GM21447 (cell line): ENCODE results near the gene AHNAK2.

ENCODE experiments used
- ATAC-seq: cut with Tn5 transposase; IDR thresholded peaks from one replicate; pipeline ENCODE4 v1.9.1; 2021; ENCODE audit not compliant: unreplicated experiment

Gene AHNAK2

DNA sequence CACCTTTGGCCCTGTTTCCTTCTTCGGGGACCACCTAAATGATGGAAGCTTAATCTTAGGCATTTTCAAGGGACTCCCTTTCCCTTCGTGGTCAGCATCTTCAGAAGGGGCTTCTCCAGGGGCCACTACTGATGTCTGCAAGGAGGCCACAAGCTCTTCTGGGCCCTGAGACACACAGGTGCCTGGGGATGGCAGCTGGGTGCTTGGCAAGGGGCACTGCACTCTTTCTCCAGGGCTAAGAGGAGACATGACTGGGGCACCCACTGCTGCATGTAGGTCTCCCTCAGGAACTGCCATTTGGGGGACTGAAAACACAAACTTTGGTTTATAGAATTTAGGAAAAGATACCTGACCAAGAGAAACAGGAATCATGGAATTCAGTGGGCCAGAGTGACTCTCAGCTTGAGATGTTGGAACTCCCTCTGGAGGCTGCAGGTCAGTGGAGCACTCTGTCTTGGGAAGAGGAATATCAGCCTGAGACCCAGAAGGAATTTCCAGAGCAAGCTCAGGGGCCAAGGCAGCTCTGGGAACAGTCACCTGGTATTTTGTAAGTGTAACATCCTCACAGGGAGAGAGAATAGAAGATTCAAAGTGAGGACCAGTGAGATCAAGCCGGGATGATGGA, 37.5 kb downstream of the AHNAK2 start:
- ATAC-seq = no peak

DNA sequence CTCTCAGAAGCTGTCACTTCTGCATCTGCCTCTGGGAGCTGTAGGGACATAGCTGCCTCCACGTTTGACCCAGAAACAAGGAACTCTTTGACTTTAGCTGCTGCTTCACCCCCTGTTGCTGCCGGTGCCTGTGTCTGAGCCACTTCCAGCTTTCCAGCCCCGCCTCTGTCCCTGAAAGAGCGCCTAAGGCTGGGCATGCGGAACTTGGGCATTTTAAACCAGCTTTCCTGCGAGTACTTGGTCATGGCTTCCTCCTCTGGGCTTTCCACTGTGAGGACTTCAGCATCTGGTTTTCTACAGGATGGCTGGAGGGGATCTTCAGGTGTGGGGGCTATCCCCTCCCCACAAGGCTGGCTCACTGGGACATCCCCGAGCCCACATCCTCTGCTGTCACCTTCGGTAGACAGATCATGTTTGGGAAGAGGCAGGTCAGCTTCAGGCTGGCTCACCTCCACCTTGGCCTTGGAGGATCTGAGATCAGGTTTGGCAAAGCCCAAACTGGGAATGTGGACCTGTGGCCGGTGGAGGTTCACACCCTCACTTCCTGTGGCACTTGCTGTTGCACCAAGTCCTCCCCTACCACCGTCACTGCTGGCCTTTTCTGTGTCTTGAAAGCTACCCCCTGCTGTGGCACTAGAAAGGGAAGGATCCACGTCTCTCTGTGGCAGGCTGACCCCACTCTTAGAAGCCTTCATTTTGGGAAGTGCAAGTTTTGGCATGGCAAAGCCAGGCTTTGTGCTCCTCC, 38.3 kb downstream of the AHNAK2 start:
- ATAC-seq = no peak

GRCh38 chr14:104938960-104939359, 39.2 kb downstream of the AHNAK2 start:
- no peak for ATAC-seq

GRCh38 chr14:104938436-104938835, 39.7 kb downstream of the AHNAK2 start:
- ATAC-seq = no peak

GRCh38 chr14:104937694-104938365, 40.3 kb downstream of the AHNAK2 start:
- ATAC-seq = no peak

GRCh38 chr14:104937161-104937560, 41.0 kb downstream of the AHNAK2 start:
- no peak for ATAC-seq

- ATAC-seq = no peak
Measured at GRCh38 chr14:104936361-104937155, 41.6 kb downstream of the AHNAK2 start.

- ATAC-seq = no peak
Measured at GRCh38 chr14:104935955-104936354, 42.2 kb downstream of the AHNAK2 start.

- ATAC-seq = no peak
Measured at GRCh38 chr14:104935026-104935650, 43.0 kb downstream of the AHNAK2 start.

GRCh38 chr14:104933746-104934733, 44.1 kb downstream of the AHNAK2 start:
- ATAC-seq = no peak

DNA sequence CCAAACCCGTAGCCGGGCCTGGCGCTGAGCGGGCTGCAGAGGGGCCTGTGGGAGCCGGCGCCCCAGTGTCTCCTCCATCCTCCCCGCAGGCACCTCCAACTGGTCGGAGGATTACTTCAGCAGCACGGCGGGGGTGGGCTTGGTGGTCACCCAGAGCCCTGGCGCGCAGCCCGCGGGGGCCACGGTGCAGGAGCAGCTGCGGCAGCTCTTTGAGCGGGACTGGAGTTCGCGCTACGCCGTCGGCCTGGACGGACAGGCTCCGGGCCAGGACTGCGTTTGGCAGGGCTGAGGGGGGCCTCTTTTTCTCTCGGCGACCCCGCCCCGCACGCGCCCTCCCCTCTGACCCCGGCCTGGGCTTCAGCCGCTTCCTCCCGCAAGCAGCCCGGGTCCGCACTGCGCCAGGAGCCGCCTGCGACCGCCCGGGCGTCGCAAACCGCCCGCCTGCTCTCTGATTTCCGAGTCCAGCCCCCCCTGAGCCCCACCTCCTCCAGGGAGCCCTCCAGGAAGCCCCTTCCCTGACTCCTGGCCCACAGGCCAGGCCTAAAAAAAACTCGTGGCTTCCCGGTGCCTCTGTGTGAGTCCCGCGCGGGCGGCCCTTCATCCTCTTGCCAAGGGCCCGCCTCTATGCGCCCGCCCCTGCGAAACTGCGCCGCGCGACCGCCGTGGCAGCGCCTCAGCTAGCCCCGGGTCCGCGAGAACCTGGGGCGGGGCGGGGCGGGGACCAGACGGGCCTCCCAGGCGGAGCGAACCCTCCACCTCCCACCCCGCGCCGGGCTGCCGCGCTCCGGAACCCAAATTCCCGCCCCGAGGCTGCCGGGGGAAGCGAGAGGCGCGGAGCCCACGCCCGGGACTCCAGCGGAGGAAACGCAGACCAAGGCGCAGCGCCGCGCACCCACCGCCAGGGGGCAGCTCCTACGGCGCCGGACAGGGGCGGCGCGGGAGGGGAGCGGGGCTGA, 45.2 kb downstream of the AHNAK2 start:
- ATAC-seq = no peak

DNA sequence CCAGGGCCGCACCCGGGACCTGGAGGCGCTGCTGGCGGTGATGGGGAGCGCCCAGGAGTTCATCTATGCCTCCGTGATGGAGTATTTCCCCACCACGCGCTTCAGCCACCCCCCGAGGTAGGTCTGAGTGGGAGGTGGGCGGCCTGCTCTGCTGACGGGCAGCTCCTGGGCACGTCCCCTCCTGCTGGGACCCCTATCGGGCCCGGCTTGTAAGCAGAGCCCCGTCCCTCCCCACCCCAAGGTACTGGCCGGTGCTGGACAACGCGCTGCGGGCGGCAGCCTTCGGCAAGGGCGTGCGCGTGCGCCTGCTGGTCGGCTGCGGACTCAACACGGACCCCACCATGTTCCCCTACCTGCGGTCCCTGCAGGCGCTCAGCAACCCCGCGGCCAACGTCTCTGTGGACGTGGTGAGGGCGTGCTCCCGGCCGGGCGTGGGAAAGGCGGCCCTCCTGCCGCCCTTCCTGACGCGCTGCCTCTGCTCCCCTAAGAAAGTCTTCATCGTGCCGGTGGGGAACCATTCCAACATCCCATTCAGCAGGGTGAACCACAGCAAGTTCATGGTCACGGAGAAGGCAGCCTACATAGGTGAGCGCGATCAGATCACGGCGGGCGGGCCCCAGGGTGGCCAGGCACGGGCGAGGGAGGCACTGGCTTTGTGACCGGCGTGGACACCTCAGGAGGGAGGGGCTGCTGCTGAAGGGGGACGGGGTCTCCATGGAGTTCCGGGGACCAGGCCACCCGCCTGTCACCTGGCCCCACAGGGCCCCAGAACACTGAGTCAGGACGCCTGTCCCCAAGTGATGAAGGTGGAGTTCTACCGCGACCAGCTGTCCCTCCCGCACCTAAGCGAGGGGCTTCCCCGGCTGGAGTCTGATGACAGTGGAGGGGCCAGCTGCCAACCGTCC, 46.2 kb downstream of the AHNAK2 start:
- ATAC-seq = no peak

- no peak for ATAC-seq
Measured at GRCh38 chr14:104931304-104931770, 46.8 kb downstream of the AHNAK2 start.

GRCh38 chr14:104930526-104931303, 47.5 kb downstream of the AHNAK2 start:
- no peak for ATAC-seq

DNA sequence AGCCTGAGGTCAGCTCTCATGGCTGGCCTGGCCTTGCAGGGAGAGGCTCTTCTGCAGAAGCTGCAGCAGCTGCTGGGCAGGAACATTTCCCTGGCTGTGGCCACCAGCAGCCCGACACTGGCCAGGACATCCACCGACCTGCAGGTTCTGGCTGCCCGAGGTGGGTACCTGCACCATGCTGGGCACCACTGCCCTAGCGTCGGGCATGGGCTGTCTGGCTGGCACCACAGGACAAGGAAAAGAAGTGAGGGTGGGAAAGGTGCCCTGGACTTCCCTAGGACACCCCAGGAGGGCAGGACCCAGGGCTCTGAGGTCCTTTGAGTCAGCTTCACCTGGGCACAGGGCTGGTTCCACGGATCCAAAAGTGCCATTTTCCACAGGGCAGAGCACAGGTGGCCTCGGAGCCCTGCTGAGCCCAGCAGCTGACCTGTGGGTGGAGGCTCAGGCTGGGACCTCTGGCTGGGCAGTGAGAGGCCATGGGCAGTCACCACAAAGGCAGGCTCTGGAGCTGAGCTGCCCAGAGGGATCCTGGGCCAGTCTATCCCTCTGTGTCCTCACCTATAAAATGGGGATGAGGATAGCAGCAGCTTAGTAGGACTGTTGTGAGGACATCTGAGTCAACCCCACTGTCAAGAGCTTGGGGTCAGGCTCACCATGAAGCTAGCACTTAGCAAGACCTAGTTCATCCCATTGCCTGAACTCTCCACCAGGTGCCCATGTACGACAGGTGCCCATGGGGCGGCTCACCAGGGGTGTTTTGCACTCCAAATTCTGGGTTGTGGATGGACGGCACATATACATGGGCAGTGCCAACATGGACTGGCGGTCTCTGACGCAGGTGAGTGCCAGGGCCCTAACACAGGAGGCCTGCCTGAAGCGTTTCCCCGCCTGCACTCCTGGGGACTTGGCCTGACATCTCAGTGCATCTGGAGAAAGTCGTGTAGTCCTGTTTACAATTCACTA, 48.6 kb downstream of the AHNAK2 start:
- no peak for ATAC-seq
